DMS153 treated with DMSO at 0.1 percent for 48 hours (cell line): ENCODE measurements around the gene NMB.
"Not testable (repeated sequence)": the region's sequence is repeated elsewhere in the genome, so short reads cannot be mapped to it uniquely, and the experiment has no call there.

Source experiments
- DNase-seq: peaks from one replicate; lab custom pipeline; 2025; ENCODE audit not compliant: unreplicated experiment; lab: John Stamatoyannopoulos, UW

The NMB gene

GRCh38 chr15:84658080-84658787 lies at the start of gene NMB:
TSS of gene NMB (minus strand) at chr15:84658199. CDS start at chr15:84658152, 47 bp downstream.
- peak; percentile 29 for DNase-seq

- DNase-seq, result no peak
These were observed 45.8 kb upstream of the NMB start for GRCh38 chr15:84703808-84704207.

GRCh38 chr15:84702961-84703482 lies 45.0 kb upstream of the NMB start:
- DNase-seq, result no peak

GRCh38 chr15:84699538-84700191 lies 41.7 kb upstream of the NMB start:
- DNase-seq, result no peak

- no peak for DNase-seq
These were observed 39.4 kb upstream of the NMB start for GRCh38 chr15:84697236-84697990.

- no peak for DNase-seq
These were observed 38.8 kb upstream of the NMB start for GRCh38 chr15:84696757-84697156.

- no peak for DNase-seq
These were observed 32.3 kb upstream of the NMB start for GRCh38 chr15:84690342-84690741.

- DNase-seq, result no peak
These were observed 31.9 kb upstream of the NMB start for GRCh38 chr15:84689858-84690257.

GRCh38 chr15:84686446-84686845 lies 28.4 kb upstream of the NMB start:
- DNase-seq, result not testable (repeated sequence)

- DNase-seq, result no peak
These were observed 27.3 kb upstream of the NMB start for GRCh38 chr15:84685304-84685703.

- no peak for DNase-seq
These were observed 26.1 kb upstream of the NMB start for GRCh38 chr15:84684092-84684491.

- DNase-seq, result no peak
These were observed 23.8 kb upstream of the NMB start for GRCh38 chr15:84681831-84682230.

- DNase-seq, result no peak
These were observed 13.2 kb upstream of the NMB start for GRCh38 chr15:84671211-84671610.

- DNase-seq, result no peak
These were observed 11.7 kb upstream of the NMB start for GRCh38 chr15:84669726-84670125.

GRCh38 chr15:84668221-84668982 lies 10.4 kb upstream of the NMB start:
- no peak for DNase-seq

- DNase-seq, result no peak
These were observed 8.4 kb upstream of the NMB start for GRCh38 chr15:84666373-84666772.

GRCh38 chr15:84661001-84661400 lies 3.0 kb upstream of the NMB start:
- DNase-seq, result no peak

GRCh38 chr15:84659904-84660781 lies 2.1 kb upstream of the NMB start:
- no peak for DNase-seq

GRCh38 chr15:84658788-84659411 lies 901 bp upstream of the NMB start:
- no peak for DNase-seq

- no peak for DNase-seq
These were observed 285 bp downstream of the NMB start for GRCh38 chr15:84657748-84658079.
